HG02642 (cell line): ENCODE measurements around the gene SLC2A9.

Experiments used
- ATAC-seq: cut with Tn5 transposase; IDR thresholded peaks from one replicate; pipeline ENCODE4 v1.9.1; 2021; ENCODE audit warnings: mild to moderate bottlenecking; ENCODE audit not compliant: unreplicated experiment, poor library complexity

Gene SLC2A9

DNA sequence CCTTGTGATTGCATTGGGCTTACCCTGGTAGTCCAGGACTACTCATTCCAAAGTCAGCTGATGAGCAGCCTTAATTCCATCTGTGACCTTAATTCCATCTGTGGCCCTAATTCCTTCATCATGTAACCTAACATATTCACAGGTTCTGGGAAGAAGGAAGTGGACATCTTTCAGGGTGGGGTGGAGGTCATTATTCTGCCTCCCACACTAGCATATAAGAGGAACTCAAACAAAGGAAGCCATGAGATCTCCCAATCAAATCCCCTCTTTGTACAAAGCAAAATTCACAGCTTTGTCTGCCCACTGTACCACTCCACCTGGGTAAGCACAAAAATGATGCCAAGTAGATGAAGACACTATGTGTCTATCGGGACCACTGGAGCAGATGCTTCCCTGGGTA, 87.3 kb downstream of the SLC2A9 start:
- ATAC-seq = no peak

GRCh38 chr4:9933184-9933583, 88.1 kb downstream of the SLC2A9 start:
- ATAC-seq = no peak

- no peak for ATAC-seq
Observed at GRCh38 chr4:9932771-9933170, 88.5 kb downstream of the SLC2A9 start.

DNA sequence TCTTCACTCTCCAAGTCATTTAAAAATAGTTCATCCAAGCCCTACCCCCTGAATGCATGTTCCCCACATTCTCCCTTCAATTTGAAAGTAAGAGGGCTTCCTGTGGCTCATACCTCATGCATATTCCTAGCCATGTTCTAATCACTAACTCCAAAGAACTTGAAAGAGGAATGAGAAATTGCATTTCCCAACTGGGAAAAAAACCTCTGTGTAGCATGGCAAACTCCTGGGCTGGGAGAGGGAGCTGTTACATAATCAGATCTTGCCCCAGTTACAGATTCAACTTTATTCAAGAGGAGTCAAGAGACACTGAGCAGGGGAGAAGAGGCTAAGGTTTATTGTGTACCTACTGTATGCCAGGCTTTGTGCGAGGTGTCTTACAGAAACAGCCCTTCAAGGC, 90.2 kb downstream of the SLC2A9 start:
- ATAC-seq = no peak

- no peak for ATAC-seq
Observed at GRCh38 chr4:9929111-9929510, 92.2 kb downstream of the SLC2A9 start.

DNA sequence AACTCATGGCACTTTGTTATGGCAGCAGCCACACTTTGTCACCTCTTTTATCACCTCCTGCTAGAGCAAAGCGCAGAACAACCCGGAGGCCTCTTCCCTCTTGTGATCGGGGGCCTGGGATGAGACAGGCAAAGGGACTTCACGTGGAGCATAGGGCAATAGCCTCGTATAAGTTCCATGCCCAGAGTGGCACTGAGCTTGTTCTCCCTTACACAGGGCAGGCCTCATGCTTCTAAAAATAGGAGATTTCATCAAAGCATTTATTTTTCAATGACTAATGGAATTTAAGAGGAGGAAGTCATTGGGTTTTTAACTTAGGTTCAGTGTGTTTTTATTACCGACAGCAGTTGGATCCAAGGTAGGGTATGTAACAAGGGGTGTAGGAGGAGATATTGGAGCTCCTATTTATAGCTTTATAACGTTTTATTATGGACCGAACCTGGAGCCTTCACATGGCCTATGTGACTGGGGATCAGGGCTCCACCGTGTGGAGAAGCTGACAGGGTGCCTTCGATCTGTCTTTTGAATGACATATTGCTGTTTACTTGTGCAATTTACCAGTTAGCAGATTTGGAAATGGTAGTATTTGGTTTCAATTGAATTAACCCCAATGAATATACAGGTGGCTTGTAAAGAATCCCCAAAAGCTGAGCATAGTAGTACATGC, 93.8 kb downstream of the SLC2A9 start:
- ATAC-seq = no peak

- ATAC-seq = no peak
Observed at GRCh38 chr4:9926586-9926985, 94.7 kb downstream of the SLC2A9 start.

GRCh38 chr4:9925750-9926439, 95.4 kb downstream of the SLC2A9 start:
- ATAC-seq = no peak

DNA sequence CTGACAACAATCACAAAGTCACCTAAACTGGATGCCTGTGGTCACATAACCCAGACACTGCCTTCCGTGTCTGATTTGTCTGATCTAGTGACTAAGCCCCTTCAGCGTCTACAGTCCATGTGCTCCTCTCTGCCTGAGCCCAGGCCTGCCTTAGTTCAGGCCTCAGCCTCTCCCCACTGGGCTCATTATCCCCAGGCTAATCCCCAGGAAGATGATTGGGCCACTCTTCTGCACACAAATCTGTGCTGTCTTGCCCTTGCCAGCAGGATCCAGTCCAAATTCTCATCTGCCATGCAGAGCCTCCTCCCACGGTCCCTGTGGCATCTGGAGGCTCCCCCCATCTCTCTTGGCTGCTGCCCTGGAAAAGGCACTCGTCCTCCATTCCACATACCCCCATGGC, 96.5 kb downstream of the SLC2A9 start:
- ATAC-seq = no peak

DNA sequence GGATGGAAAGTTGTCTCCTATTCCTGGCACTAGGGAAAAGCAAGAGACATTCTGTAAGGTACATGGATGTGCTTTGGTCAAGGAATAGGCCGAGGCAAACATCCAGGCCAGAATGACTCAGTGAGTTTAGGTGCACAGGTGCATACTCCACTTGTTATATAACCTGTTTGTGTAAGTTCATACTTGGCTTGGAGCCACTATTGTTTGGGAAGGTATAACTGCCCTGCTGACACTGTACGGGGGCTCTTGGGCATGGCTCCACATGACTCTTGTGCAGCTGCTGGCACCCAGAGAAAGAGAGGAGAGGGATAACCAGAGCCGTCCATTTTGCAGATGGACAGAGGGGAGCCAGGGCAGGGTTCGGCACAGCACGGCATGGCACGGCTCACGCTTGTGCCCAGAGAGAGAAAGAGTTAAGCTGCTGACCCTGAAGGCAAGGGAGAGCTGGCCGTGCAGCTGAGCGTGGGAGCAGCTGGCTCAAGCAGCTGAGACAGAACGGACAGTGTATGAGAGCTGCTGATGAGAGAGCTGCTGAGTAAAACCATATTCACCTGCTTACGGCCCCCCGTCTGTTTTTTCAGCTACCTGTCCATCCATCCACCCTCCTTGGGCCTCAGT, 98.0 kb downstream of the SLC2A9 start:
- no peak for ATAC-seq

DNA sequence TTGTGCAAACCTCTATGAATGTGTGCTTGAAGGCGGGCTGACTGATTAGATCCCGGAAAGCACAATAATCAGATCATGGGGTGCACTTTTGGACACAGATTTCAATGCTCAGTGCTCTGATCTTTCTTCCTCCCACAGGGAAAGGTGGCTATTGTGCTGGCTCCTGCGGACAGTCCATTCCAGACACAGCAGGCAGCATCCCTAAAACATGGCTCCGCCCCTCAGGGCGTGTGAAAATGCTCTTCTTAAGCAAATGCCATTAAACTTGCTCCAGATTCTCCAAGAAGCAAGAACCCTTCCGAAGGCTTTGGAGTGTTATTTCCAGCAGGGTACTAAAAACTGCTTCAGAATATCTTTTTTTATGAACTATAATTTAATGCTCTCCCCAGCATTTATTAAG, 100.0 kb downstream of the SLC2A9 start:
- no peak for ATAC-seq

DNA sequence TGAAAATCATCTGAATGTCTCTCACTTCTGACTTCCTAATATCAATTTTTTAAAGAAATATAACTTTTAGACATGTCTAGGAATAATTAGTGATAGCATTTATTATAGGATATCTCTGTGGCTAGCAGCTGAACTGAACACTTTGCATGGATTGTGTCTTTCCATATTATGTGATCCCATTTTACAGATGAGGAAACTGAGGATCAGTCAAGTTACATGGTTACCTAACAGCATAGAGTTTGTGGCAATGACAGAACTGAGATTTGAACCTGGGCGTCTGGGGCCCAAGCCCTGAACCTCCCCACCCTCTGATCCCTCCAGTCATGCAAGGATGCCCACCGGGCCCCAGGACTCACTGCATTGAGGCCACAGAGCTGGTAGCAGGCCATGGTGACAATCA, 101.3 kb downstream of the SLC2A9 start:
- ATAC-seq = no peak

DNA sequence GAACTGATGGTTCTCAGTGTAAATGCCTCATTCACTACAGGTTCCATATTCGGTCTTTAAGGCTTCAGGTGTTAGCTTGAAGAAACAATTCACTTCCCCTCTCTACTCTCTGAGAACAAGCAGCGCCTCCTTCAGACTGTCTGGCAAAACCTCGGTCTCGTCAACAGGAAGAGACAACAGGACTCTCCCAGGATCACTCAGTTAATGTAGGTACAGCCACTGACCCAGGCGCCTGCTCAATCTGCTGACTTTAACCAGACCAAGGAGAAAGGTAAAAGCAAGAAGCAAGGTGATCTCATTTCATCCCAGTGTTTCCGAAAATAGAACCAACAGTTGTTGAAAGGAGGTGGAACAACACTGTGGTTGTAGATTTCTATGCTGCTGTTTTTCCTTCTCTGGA, 102.2 kb downstream of the SLC2A9 start:
- ATAC-seq = no peak

DNA sequence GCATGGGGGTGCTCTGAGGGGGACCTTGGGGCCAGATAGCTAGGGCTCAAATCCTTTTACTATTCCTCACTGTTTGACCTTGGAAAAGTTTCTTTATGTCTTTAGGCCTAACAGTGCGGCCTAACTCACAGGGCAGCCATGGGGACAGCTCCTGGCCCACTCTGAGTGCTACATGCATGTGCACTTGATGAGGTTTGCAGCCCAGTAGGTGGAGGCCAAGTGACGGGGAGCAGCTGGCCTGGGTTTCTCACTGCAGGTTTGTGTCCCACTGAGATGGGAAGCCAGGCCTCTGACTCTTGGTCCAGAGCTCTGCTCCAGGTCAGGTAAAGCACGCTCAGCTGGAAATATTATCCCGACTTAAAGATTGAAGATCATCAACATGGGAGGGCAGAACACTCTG, 102.8 kb downstream of the SLC2A9 start:
- ATAC-seq = no peak

- no peak for ATAC-seq
Observed at GRCh38 chr4:9916937-9917336, 104.4 kb downstream of the SLC2A9 start.

DNA sequence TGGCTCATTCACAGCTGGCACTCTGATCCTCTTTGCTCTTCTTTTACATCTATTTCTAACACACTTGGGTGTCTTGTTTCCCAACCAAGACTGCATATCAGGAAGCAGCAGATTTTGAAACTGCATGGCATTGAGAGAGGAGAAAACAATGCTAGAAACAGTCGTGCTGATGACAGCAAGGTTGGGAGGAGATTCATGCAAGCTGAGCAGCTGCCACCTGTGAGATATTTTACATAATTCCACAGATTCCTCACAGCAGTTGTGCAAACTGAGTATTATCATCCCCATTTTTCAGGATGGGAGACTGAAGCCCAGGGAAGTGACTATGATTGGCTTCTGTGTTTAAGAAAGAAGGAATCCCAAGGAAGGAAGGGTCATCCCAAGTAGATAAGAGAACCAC, 105.0 kb downstream of the SLC2A9 start:
- ATAC-seq = no peak

DNA sequence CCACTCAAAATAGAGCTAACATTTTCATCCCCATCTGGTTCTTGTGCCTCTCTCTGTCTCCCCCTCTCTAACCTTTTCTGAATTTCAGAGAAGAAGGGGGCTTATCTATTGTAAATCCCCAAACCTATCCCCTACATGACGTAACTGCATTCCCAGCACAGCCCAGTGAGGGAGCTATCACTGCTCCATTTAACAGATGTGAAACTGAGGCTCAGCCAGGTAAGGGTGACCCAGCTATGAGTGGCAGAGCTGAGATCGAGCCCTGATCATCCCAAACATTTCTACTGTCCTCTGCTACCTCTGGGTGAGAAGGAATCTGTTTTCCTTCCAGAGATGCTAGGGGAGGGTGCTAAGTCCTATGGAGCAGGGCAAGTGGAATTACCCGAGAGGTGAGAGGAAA, 107.5 kb downstream of the SLC2A9 start:
- ATAC-seq = no peak

- no peak for ATAC-seq
Observed at GRCh38 chr4:9906996-9907395, 114.3 kb downstream of the SLC2A9 start.

DNA sequence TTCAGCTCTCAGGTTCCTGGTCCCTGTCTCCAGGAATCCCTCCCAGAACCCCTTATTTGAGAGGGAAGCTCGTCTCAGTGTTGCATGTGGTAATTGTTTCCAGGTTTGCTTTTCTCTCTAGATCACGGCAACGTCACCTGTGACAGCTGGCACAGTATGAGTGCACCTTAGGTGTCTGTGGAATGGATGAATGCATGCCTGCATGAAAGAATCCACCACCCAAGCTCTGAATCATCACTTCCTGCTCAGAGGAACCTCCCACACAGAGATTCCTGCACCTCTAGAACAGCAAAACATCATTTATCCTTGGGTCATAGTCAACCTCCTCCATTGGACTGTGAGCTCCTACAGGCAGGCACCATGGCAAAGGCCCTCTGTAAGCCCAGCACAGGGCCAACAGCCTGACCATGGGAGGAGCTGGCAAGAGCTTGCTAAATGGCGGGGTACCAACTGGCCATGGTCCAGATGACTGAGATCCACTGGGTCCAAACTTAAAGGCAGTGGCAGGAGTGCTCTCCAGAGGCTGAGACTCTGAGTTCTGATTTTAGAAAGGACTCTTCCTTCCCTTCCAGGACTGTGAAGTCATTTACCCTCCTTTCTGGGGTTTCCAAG, 116.2 kb downstream of the SLC2A9 start:
- no peak for ATAC-seq

DNA sequence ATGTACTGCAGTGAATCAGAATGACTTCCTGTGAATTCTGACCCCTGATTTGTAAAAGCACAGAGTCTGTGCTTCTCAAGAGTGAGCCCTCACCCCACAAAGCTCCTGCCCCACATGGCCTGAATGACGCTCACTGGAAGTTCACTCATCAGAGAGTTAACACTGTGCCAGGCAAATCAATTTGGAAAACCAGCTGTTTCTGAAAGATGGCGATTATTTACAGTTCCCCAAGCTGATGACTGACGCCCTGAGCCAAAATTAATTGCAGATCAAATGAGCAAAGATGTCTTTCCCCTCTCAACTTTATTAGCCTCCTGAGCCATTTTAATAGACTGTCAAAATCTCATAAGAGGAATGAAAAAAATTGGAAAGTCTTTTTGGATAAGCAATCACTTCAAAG, 118.0 kb downstream of the SLC2A9 start:
- no peak for ATAC-seq

DNA sequence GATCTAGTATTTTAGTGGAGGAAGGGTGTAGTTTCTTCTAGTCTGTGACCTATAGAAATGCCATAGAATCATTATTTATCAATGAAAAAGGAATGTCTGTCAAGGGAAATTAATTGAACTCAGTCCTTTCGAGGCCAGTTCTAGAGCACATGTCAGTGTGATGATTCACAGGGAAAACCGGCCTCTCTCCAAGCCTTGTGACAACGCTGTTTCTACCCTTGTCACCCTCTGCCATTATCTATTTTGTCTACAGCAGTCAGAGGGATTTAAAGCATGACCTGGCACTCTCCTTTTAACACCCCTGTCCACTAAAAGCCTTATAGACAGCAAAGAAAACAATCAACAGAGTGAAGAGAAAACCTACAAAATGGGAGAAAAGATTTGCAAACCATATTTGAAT, 120.0 kb downstream of the SLC2A9 start:
- ATAC-seq = no peak
